Gastroesophageal sphincter (tissue), 3 donors: ENCODE data around the gene BCL2L2.

ENCODE experiments used
- EP300 ChIP-seq: sonication (generic); formaldehyde crosslinking; IDR thresholded peaks from one replicate; pipeline ENCODE4 v1.6.1; 2017; ENCODE audit warnings: antibody characterized with exemption, mild to moderate bottlenecking
- POLR2A ChIP-seq, 2 donors: fragments of 450-650 bp; IDR thresholded peaks; one replicate each; pipeline ENCODE4 v1.6.1; 2017; ENCODE audit warnings: antibody characterized with exemption in 2 of 2, mild to moderate bottlenecking in 2 of 2, moderate library complexity in 1 of 2
- POLR2AphosphoS5 ChIP-seq: sonication (generic); formaldehyde crosslinking; IDR thresholded peaks from one replicate; pipeline ENCODE4 v1.6.1; 2017; ENCODE audit warnings: antibody characterized with exemption
- TF ChIP-seq, protein P1 (sequence below), 4 experiments: fragments of 200-600 bp in 2 of 4; fragments of 450-650 bp in 2 of 4; sonication (generic) in 1 of 4; IDR thresholded peaks; one replicate each; pipeline ENCODE4 v1.5.1; 2017 to 2019; ENCODE audit warnings: antibody characterized with exemption in 4 of 4, mild to moderate bottlenecking in 2 of 4, moderate library complexity in 2 of 4

DNA sequence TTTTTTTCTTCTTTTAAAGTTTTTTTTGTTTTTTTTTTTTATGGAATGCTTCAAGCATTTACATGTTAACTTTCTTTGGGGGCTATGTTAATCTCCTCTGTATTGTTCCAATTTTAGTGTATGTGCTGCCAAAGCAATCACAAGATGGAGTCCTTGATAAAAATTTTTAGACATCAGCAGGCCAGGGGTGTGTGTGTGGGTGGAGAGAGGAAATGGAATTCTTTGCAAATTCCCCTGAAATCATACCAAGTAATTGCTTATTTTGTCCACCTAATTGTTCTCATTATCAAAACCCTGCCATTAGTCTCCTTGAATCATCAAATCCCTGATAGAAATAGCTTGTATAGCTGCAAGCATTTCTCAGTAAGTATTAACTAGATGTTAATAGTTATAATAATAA, 47.2 kb upstream of the BCL2L2 start:
- TF ChIP-seq, protein P1, sequence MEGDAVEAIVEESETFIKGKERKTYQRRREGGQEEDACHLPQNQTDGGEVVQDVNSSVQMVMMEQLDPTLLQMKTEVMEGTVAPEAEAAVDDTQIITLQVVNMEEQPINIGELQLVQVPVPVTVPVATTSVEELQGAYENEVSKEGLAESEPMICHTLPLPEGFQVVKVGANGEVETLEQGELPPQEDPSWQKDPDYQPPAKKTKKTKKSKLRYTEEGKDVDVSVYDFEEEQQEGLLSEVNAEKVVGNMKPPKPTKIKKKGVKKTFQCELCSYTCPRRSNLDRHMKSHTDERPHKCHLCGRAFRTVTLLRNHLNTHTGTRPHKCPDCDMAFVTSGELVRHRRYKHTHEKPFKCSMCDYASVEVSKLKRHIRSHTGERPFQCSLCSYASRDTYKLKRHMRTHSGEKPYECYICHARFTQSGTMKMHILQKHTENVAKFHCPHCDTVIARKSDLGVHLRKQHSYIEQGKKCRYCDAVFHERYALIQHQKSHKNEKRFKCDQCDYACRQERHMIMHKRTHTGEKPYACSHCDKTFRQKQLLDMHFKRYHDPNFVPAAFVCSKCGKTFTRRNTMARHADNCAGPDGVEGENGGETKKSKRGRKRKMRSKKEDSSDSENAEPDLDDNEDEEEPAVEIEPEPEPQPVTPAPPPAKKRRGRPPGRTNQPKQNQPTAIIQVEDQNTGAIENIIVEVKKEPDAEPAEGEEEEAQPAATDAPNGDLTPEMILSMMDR (IDR thresholded peaks at IDR 0.05): no peak
- TF ChIP-seq EP300 (no peak), POLR2A (IDR thresholded peaks at IDR 0.05) (no peak), POLR2AphosphoS5 (no peak)
